ENCODE measurements around the gene COPZ2.
"Not testable (repeated sequence)": the region's sequence is repeated elsewhere in the genome, so short reads cannot be mapped to it uniquely, and the experiment has no call there.

Gene COPZ2

GRCh38 chr17:48037036-48037837, at the start of gene COPZ2:
TSS of gene COPZ2 (minus strand) at chr17:48037797. CDS start at chr17:48037777, 20 bp downstream.
- no peak for DNase-seq (ENCODE audit: low read depth in 2 of 2)

- DNase-seq (ENCODE audit: low read depth in 2 of 2) = no peak
Measured at GRCh38 chr17:48084932-48085331, 47.3 kb upstream of the COPZ2 start.

- no peak for DNase-seq (ENCODE audit: low read depth in 2 of 2)
Measured at GRCh38 chr17:48081858-48082257, 44.3 kb upstream of the COPZ2 start.

- DNase-seq (ENCODE audit: low read depth in 2 of 2) = not testable (repeated sequence)
Measured at GRCh38 chr17:48077152-48077551, 39.6 kb upstream of the COPZ2 start.

GRCh38 chr17:48074322-48075081, 36.9 kb upstream of the COPZ2 start:
- DNase-seq (ENCODE audit: low read depth in 2 of 2) = peak; percentile 34 to 68

- DNase-seq (ENCODE audit: low read depth in 2 of 2) = not testable (repeated sequence)
Measured at GRCh38 chr17:48073566-48074094, 36.0 kb upstream of the COPZ2 start.

GRCh38 chr17:48072811-48073210, 35.2 kb upstream of the COPZ2 start:
- not testable (repeated sequence) for DNase-seq (ENCODE audit: low read depth in 2 of 2)

GRCh38 chr17:48071654-48072053, 34.1 kb upstream of the COPZ2 start:
- no peak for DNase-seq (ENCODE audit: low read depth in 2 of 2)

GRCh38 chr17:48070195-48070594, 32.6 kb upstream of the COPZ2 start:
- DNase-seq (ENCODE audit: low read depth in 2 of 2) = no peak

- no peak for DNase-seq (ENCODE audit: low read depth in 2 of 2)
Measured at GRCh38 chr17:48068491-48068961, 30.9 kb upstream of the COPZ2 start.

GRCh38 chr17:48067808-48068207, 30.2 kb upstream of the COPZ2 start:
- DNase-seq (ENCODE audit: low read depth in 2 of 2) = not testable (repeated sequence)

- no peak for DNase-seq (ENCODE audit: low read depth in 2 of 2)
Measured at GRCh38 chr17:48067245-48067644, 29.6 kb upstream of the COPZ2 start.

- DNase-seq (ENCODE audit: low read depth in 2 of 2) = no peak
Measured at GRCh38 chr17:48066656-48067055, 29.1 kb upstream of the COPZ2 start.

- DNase-seq (ENCODE audit: low read depth in 2 of 2) = no peak
Measured at GRCh38 chr17:48066192-48066591, 28.6 kb upstream of the COPZ2 start.

GRCh38 chr17:48064638-48065037, 27.0 kb upstream of the COPZ2 start:
- no peak for DNase-seq (ENCODE audit: low read depth in 2 of 2)

- DNase-seq (ENCODE audit: low read depth in 2 of 2) = no peak
Measured at GRCh38 chr17:48062273-48062672, 24.7 kb upstream of the COPZ2 start.

GRCh38 chr17:48060249-48060648, 22.7 kb upstream of the COPZ2 start:
- DNase-seq (ENCODE audit: low read depth in 2 of 2) = no peak

GRCh38 chr17:48059125-48059668, 21.6 kb upstream of the COPZ2 start:
- DNase-seq (ENCODE audit: low read depth in 2 of 2) = no peak

GRCh38 chr17:48058393-48059124, 21.0 kb upstream of the COPZ2 start:
- DNase-seq (ENCODE audit: low read depth in 2 of 2) = no peak

- DNase-seq (ENCODE audit: low read depth in 2 of 2) = no peak
Measured at GRCh38 chr17:48057626-48058025, 20.0 kb upstream of the COPZ2 start.

GRCh38 chr17:48056879-48057278, 19.3 kb upstream of the COPZ2 start:
- DNase-seq (ENCODE audit: low read depth in 2 of 2) = no peak
